HCT116 (cell line): ENCODE measurements around the gene PAGR1. TPM values are rescaled to one million over a fixed set of nuclear protein-coding genes. Genes with fewer than 3 reads are reported as not detected.
A peak's percentile ranks its signal among the peaks of the same experiment; 100 is the strongest.
"Not testable (repeated sequence)": the region's sequence is repeated elsewhere in the genome, so short reads cannot be mapped to it uniquely, and the experiment has no call there.

ENCODE experiments used
- ATAC-seq: fragments of 200-7000 bp; cut with Tn5 transposase; 2 replicates; pipeline ENCODE4 v1.9.1; 2020; ENCODE audit warnings: mild to moderate bottlenecking, moderate library complexity
- BruUV-seq: library from RNA; stranded (reverse); fragments of 400-500 nt; replicated peaks from 2 replicates; lab custom pipeline; 2021; lab: Mats Ljungman, UMichigan
- CTCF ChIA-PET: fragments of 300-600 bp; sonication (Branson Sonifier 250); formaldehyde crosslinking; loops from one replicate; lab custom pipeline; 2021; ENCODE audit warnings: antibody characterized with exemption; lab: Charles Lee
- POLR2A ChIA-PET: fragments of 300-600, 350-600 bp; sonication (Branson Sonifier 250); formaldehyde crosslinking; loops from one replicate; lab custom pipeline; 2021; ENCODE audit warnings: antibody characterized with exemption; lab: Charles Lee
- RAD21 ChIA-PET, 2 experiments: fragments of 300-600 bp; sonication (Branson Sonifier 250); formaldehyde crosslinking; loops; one replicate each; lab custom pipeline; 2023; ENCODE audit warnings: low total read pairs in 2 of 2; ENCODE audit not compliant: uncharacterized antibody in 2 of 2, unreplicated experiment in 2 of 2, low non-redundant PET in 1 of 2; lab: Charles Lee
- DNase-seq: peaks from one replicate; pipeline ENCODE4 v3.0.0-alpha.2; 2010; ENCODE audit warnings: low read depth, low spot score
- H2AFZ ChIP-seq: fragments of 200-600 bp; shearing (Covaris generic), sonication (generic); 2 replicates; pipeline ENCODE4 v1.6.1; 2017; ENCODE audit warnings: low read depth, mixed run types, mixed read lengths, antibody characterized with exemption, low read length; ENCODE audit not compliant: poor library complexity, severe bottlenecking
- H3K27ac ChIP-seq: 2 replicates; pipeline ENCODE4 v1.5.1; 2012; ENCODE audit warnings: low read depth, low read length
- H3K27me3 ChIP-seq: fragments of 200-600 bp; sonication (generic); 2 replicates; pipeline ENCODE4 v1.6.1; 2016; ENCODE audit warnings: mixed run types, low read length, mixed read lengths; ENCODE audit not compliant: insufficient read depth
- H3K36me3 ChIP-seq, 2 experiments: fragments of 200-500 bp in 1 of 2; fragments of 200-600 bp in 1 of 2; sonication (Bioruptor generic) in 1 of 2; sonication (generic) in 1 of 2; 2 replicates each; pipeline versions ENCODE4 v1.5.1 to v1.6.1; 2014 to 2016; ENCODE audit warnings: low read length in 2 of 2, inconsistent platforms in 1 of 2, mixed read lengths in 1 of 2, mixed run types in 1 of 2; ENCODE audit not compliant: insufficient read depth in 2 of 2, control insufficient read depth in 1 of 2
- H3K4me1 ChIP-seq, 2 experiments: fragments of 200-600 bp in 1 of 2; sonication (generic) in 1 of 2; 2 replicates each; pipeline versions ENCODE4 v1.5.1 to v1.6.1; 2012 to 2017; ENCODE audit warnings: low read length in 2 of 2, inconsistent platforms in 1 of 2, mild to moderate bottlenecking in 1 of 2, mixed read lengths in 1 of 2, mixed run types in 1 of 2, moderate library complexity in 1 of 2; ENCODE audit not compliant: insufficient read depth in 2 of 2, control insufficient read depth in 1 of 2
- H3K4me2 ChIP-seq: fragments of 200-600 bp; sonication (generic); 2 replicates; pipeline ENCODE4 v1.6.1; 2017; ENCODE audit warnings: mixed run types, low read length, mixed read lengths
- H3K4me3 ChIP-seq, 2 experiments: fragments of 200-600 bp in 1 of 2; sonication (generic) in 1 of 2; replicated peaks in 1 of 2; 2 replicates each; pipeline ENCODE4 v1.5.1; 2011 to 2016; ENCODE audit warnings: low read length in 2 of 2, control low read depth in 1 of 2, low read depth in 1 of 2, mild to moderate bottlenecking in 1 of 2, mixed read lengths in 1 of 2, mixed run types in 1 of 2
- H3K79me2 ChIP-seq: fragments of 200-600 bp; sonication (generic); 2 replicates; pipeline ENCODE4 v1.6.1; 2017; ENCODE audit warnings: mild to moderate bottlenecking, mixed run types, low read length, moderate library complexity, mixed read lengths; ENCODE audit not compliant: insufficient read depth
- H3K9ac ChIP-seq: fragments of 200-600 bp; sonication (generic); 2 replicates; pipeline ENCODE4 v1.6.1; 2016; ENCODE audit warnings: low read length, mixed read lengths
- H3K9me2 ChIP-seq: fragments of 200-600 bp; sonication (generic), shearing (Covaris generic); 2 replicates; pipeline ENCODE4 v1.6.1; 2017; ENCODE audit warnings: mixed run types, mild to moderate bottlenecking, moderate library complexity; ENCODE audit not compliant: insufficient read depth
- H3K9me3 ChIP-seq, 2 experiments: fragments of 200-500 bp in 1 of 2; fragments of 200-600 bp in 1 of 2; sonication (Bioruptor generic) in 1 of 2; sonication (generic) in 1 of 2; 2 replicates each; pipeline ENCODE4 v1.6.1; 2014 to 2017; ENCODE audit warnings: low read length in 2 of 2, mixed read lengths in 2 of 2, inconsistent platforms in 1 of 2, low read depth in 1 of 2, mild to moderate bottlenecking in 1 of 2, mixed run types in 1 of 2, moderate library complexity in 1 of 2; ENCODE audit not compliant: control insufficient read depth in 1 of 2, insufficient read depth in 1 of 2
- H4K20me1 ChIP-seq: fragments of 200-600 bp; sonication (generic), shearing (Covaris generic); 2 replicates; pipeline ENCODE4 v1.6.1; 2017; ENCODE audit warnings: mixed run types, mild to moderate bottlenecking, moderate library complexity; ENCODE audit not compliant: insufficient read depth
- ELF1 ChIP-seq: IDR thresholded peaks from 2 replicates; pipeline ENCODE4 v1.6.1; 2012; ENCODE audit warnings: low read depth, borderline replicate concordance
- EZH2 ChIP-seq: fragments of 200-600 bp; sonication (generic); IDR thresholded peaks from 2 replicates; pipeline ENCODE4 v1.6.1; 2017; ENCODE audit warnings: antibody characterized with exemption, mixed run types
- FOSL1 ChIP-seq: IDR thresholded peaks from 2 replicates; pipeline ENCODE4 v1.6.1; 2012; ENCODE audit warnings: low read depth
- JUND ChIP-seq: IDR thresholded peaks from 2 replicates; pipeline ENCODE4 v1.6.1; 2012
- POLR2A ChIP-seq: IDR thresholded peaks from 2 replicates; pipeline ENCODE4 v1.7.0; 2011; ENCODE audit warnings: borderline replicate concordance; ENCODE audit not compliant: insufficient read depth, insufficient read length; ENCODE audit errors: extremely low read depth
- POLR2AphosphoS5 ChIP-seq: IDR thresholded peaks from 2 replicates; pipeline ENCODE4 v1.6.1; 2011; ENCODE audit warnings: mild to moderate bottlenecking, low read depth, low read length, moderate library complexity
- intact Hi-C: fragments of 100-400 bp; cut with micrococcal nuclease; formaldehyde crosslinking; loops from 2 replicates; pipeline ENCODE4 v1.10.0; 2022
- total RNA-seq: library from RNA; stranded (reverse); gene quantifications from one replicate; pipeline ENCODE4 v1.2.1, GENCODE V29; 2021; ENCODE audit not compliant: unreplicated experiment
- TF ChIP-seq, protein P1 (sequence below): IDR thresholded peaks from 2 replicates; pipeline ENCODE4 v1.6.1; 2011; ENCODE audit warnings: mild to moderate bottlenecking, low read length, moderate library complexity; ENCODE audit not compliant: insufficient replicate concordance; ENCODE audit errors: extremely low read depth
- TF ChIP-seq, protein P2 (sequence below): IDR thresholded peaks from 2 replicates; pipeline ENCODE4 v1.6.1; 2012
- TF ChIP-seq, protein P3 (sequence below): IDR thresholded peaks from 2 replicates; pipeline ENCODE4 v1.6.1; 2012; ENCODE audit warnings: low read depth

The PAGR1 gene
- total RNA-seq, 1 experiment from 2014 or later = 28.9 TPM

DNA sequence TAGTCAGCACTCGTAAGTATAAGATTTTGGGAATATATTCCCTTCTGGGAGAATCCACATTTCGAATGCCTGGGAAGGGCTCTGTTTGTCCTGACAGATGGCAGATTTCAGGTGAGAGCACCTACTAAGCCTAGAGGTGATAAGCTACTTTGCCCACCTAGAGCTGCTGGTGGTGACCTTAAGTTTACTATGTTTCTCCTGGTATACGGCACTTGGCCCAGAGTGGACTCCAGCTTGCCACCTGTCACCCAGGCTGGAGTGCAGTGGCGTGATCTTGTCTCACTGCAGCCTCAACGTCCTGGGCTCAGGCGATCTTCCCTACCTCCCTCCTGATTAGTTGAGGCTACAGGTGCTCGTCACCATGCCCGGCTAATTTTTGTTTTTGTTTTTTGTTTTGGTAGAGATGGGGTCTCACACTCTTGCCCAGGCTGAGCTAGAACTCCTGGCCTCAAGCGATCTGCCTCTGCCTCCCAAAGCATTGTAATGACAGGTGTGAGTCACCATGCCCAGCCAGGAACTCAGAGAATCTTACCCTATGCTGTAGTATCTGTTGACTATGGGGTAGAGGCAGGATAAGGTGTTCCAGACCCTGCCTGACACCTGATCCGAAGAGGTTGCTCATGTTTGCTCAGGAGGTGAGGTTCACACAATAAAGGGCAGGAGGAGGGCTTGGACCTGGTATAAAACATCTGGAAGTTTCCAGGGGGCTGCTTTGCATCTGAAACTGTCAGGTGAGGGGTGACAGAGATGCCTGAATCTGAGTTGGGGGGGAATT is 38.2 kb upstream of the PAGR1 start, which contains the start of gene ZG16 (continued):
- TF ChIP-seq, protein P1, sequence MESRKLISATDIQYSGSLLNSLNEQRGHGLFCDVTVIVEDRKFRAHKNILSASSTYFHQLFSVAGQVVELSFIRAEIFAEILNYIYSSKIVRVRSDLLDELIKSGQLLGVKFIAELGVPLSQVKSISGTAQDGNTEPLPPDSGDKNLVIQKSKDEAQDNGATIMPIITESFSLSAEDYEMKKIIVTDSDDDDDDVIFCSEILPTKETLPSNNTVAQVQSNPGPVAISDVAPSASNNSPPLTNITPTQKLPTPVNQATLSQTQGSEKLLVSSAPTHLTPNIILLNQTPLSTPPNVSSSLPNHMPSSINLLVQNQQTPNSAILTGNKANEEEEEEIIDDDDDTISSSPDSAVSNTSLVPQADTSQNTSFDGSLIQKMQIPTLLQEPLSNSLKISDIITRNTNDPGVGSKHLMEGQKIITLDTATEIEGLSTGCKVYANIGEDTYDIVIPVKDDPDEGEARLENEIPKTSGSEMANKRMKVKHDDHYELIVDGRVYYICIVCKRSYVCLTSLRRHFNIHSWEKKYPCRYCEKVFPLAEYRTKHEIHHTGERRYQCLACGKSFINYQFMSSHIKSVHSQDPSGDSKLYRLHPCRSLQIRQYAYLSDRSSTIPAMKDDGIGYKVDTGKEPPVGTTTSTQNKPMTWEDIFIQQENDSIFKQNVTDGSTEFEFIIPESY = no peak
- no peak for TF ChIP-seq EZH2
- no peak for TF ChIP-seq FOSL1
- TF ChIP-seq ELF1 = no peak
- no peak for TF ChIP-seq POLR2A
- TF ChIP-seq, protein P2, sequence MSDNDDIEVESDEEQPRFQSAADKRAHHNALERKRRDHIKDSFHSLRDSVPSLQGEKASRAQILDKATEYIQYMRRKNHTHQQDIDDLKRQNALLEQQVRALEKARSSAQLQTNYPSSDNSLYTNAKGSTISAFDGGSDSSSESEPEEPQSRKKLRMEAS = no peak
- TF ChIP-seq POLR2AphosphoS5 = no peak
- no peak for TF ChIP-seq JUND

GRCh38 chr16:29779474-29779873 is 36.5 kb upstream of the PAGR1 start:
- peak; percentile 69 for ATAC-seq
- Histone ChIP-seq H3K9me3 (no peaks in the 10 kb centered on the region), H3K9ac (no peak overlapping the region), H3K4me1 (peaks cover 2 to 28% of the 10 kb centered on the region in 2 experiments; a peak in 2 of 4 replicates), H3K79me2 (no peaks in the 10 kb centered on the region), H3K4me3 (no peak overlapping the region), H3K27ac (no peak overlapping the region), H3K36me3 (no peaks in the 10 kb centered on the region), H3K27me3 (no peaks in the 10 kb centered on the region), H3K4me2 (peak overlapping the region; percentile 43), H3K9me2 (no peaks in the 10 kb centered on the region; the same call in 1 of the 2 replicates), H2AFZ (no peak overlapping the region), H4K20me1 (no peaks in the 10 kb centered on the region)
- TF ChIP-seq, protein P3, sequence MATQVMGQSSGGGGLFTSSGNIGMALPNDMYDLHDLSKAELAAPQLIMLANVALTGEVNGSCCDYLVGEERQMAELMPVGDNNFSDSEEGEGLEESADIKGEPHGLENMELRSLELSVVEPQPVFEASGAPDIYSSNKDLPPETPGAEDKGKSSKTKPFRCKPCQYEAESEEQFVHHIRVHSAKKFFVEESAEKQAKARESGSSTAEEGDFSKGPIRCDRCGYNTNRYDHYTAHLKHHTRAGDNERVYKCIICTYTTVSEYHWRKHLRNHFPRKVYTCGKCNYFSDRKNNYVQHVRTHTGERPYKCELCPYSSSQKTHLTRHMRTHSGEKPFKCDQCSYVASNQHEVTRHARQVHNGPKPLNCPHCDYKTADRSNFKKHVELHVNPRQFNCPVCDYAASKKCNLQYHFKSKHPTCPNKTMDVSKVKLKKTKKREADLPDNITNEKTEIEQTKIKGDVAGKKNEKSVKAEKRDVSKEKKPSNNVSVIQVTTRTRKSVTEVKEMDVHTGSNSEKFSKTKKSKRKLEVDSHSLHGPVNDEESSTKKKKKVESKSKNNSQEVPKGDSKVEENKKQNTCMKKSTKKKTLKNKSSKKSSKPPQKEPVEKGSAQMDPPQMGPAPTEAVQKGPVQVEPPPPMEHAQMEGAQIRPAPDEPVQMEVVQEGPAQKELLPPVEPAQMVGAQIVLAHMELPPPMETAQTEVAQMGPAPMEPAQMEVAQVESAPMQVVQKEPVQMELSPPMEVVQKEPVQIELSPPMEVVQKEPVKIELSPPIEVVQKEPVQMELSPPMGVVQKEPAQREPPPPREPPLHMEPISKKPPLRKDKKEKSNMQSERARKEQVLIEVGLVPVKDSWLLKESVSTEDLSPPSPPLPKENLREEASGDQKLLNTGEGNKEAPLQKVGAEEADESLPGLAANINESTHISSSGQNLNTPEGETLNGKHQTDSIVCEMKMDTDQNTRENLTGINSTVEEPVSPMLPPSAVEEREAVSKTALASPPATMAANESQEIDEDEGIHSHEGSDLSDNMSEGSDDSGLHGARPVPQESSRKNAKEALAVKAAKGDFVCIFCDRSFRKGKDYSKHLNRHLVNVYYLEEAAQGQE = no peak
- no TSS peak for BruUV-seq
- ChIA-PET RAD21 (no interaction called here), CTCF (no interaction called here), POLR2A (no interaction called here)
- DNase-seq = no peak
- intact Hi-C loops = no loop called here

- H2AFZ ChIP-seq, CTCF ChIA-PET, DNase-seq, intact Hi-C loops, H3K9me3 ChIP-seq, H3K36me3 ChIP-seq, POLR2A ChIA-PET, H3K9ac ChIP-seq, BruUV-seq, H3K9me2 ChIP-seq, RAD21 ChIA-PET, H4K20me1 ChIP-seq, H3K79me2 ChIP-seq, H3K27ac ChIP-seq, H3K4me2 ChIP-seq, H3K27me3 ChIP-seq, H3K4me3 ChIP-seq, ATAC-seq: not testable (repeated sequence)
- peaks cover 0 to 18% of the 10 kb centered on the region in 2 experiments; a peak in 2 of 4 replicates for H3K4me1 ChIP-seq
Observed at GRCh38 chr16:29783094-29783953, 32.6 kb upstream of the PAGR1 start.
